Psoas muscle (tissue), 8 donors: ENCODE measurements around the gene NCKAP1. TPM values are rescaled to one million over a fixed set of nuclear protein-coding genes. Genes with fewer than 3 reads are reported as not detected.

Experiments
- ATAC-seq, 4 donors: fragments of 200-7000 bp; cut with Tn5 transposase; one replicate each; pipeline ENCODE4 v1.9.1; 2020; ENCODE audit warnings: moderate library complexity in 3 of 4, mild to moderate bottlenecking in 2 of 4
- DNase-seq, 2 donors: peaks; one replicate each; pipeline ENCODE4 v3.0.0-alpha.2; 2020
- H3K27ac ChIP-seq: fragments of 200-600 bp; one replicate; pipeline ENCODE4 v1.8.0; 2022
- H3K27me3 ChIP-seq, 3 donors: fragments of 200-600 bp in 1 of 3; one replicate each; pipeline versions ENCODE4 v1.6.1 to v1.8.0; 2013 to 2022; ENCODE audit warnings: low read length in 2 of 3, mild to moderate bottlenecking in 2 of 3, moderate library complexity in 1 of 3; ENCODE audit not compliant: insufficient read depth in 3 of 3
- H3K36me3 ChIP-seq, 2 donors: fragments of 200-600 bp in 1 of 2; one replicate each; pipeline versions ENCODE4 v1.6.1 to v1.8.0; 2013 to 2022; ENCODE audit warnings: low read depth in 1 of 2, mild to moderate bottlenecking in 1 of 2, moderate library complexity in 1 of 2; ENCODE audit not compliant: insufficient read depth in 1 of 2
- H3K4me1 ChIP-seq: fragments of 200-600 bp; one replicate; pipeline ENCODE4 v1.8.0; 2022
- H3K4me3 ChIP-seq: fragments of 200-600 bp; one replicate; pipeline ENCODE4 v1.8.0; 2022; ENCODE audit warnings: mild to moderate bottlenecking
- H3K9me3 ChIP-seq: fragments of 200-600 bp; one replicate; pipeline ENCODE4 v1.8.0; 2022
- CTCF ChIP-seq: fragments of 200-600 bp; IDR thresholded peaks from one replicate; pipeline ENCODE4 v1.8.0; 2022; ENCODE audit warnings: antibody characterized with exemption
- WGBS, 3 donors: extraction: QIAGEN DNeasy Blood & Tissue Kit; methylation state at CpG; one replicate each; pipeline versions ENCODE4 v1.1.6 to v1.1.7; 2013; 5-methylcytosine and 5-hydroxymethylcytosine counted together
- intact Hi-C, 2 donors: fragments of 100-400 bp; cut with DNase I; formaldehyde crosslinking; loops; one replicate each; pipeline versions ENCODE4 v1.11.0 to v1.14.2; 2022
- long read RNA-seq, 2 donors: library from polyadenylated mRNA; unstranded; transcript quantifications; one replicate each; pipeline ENCODE4 v2.0.0, GENCODE V29; 2021
- polyA plus RNA-seq, 3 donors: library from polyadenylated mRNA; stranded (reverse); fragments of 200-250 nt; gene quantifications; one replicate each; pipeline ENCODE4 v1.2.3, GENCODE V29; 2013
- total RNA-seq, 4 donors: library from RNA; stranded (reverse); fragmentation: NEBNext Ultra II Directional in 2 of 4; extraction: Animal tissue kit (Norgen Biotek cat#: 25700) in 2 of 4; gene quantifications; one replicate each; pipeline versions ENCODE4 v1.2.1 to v1.2.4, GENCODE V29; 2021 to 2023
- donor health status: healthy with polysubstance abuse.
- donor health status: DM: no; HTN: no; CAD: no; lungs with moderate emphysema.
- donor health status: Bipolar disorder and iron deficiency.
- donor health status: healthy.
- donor health status: DM: yes; HTN: yes; CAD: no.
- donor health status: DM: no; HTN: no; CAD: no.
- donor health status: DM: no; HTN: no; CAD: no.
- donor health status: DM: yes; HTN: yes; CAD: no.

The NCKAP1 gene
- total RNA-seq (100 to 1,000 TPM in 3 of 4 donors, 10 to 100 TPM in 1; 94.1 to 196 (median 133) TPM), polyA plus RNA-seq (100 to 1,000 TPM in 2 of 3 donors, 10 to 100 TPM in 1; 95.3 to 262 (median 120) TPM)
- long read RNA-seq, donor 1, full-length matches to known transcripts, result 98 of 130 reads
- long read RNA-seq, donor 1, partial matches to known transcripts, result 19 of 130 reads
- long read RNA-seq, donor 1, other reads (novel, unspliced or antisense), result 13 of 130 reads
- long read RNA-seq, donor 2, full-length matches to known transcripts, result 143 of 204 reads
- long read RNA-seq, donor 2, partial matches to known transcripts, result 42 of 204 reads
- long read RNA-seq, donor 2, other reads (novel, unspliced or antisense), result 19 of 204 reads

- 2 to 4% (median 3%) methylated on average over 49 to 68 of the region's 68 CpGs for WGBS, 3 donors
- Histone ChIP-seq H3K27me3 (no peaks in the 10 kb centered on the region), H3K4me1 (peaks cover 33% of the 10 kb centered on the region), H3K36me3 (no peaks in the 10 kb centered on the region), H3K27ac (peak within 1 kb of the TSS; percentile 99), H3K9me3 (no peaks in the 10 kb centered on the region), H3K4me3 (peak within 1 kb of the TSS; percentile 85)
- TF ChIP-seq CTCF, result peak; percentile 94
- DNase-seq, result peak; percentile 93 to 96
- ATAC-seq, result peak; percentile 91 to 93 (median 92)
- intact Hi-C loops, result loop anchor here in 1 of 2 donors (5.0 kb wide), 1 partner anchor 39 kb away; the partner anchor contains the start of gene DUSP19
These were observed at the start of gene NCKAP1 for GRCh38 chr2:183038341-183039300. Gene NCKAP1, minus strand, starts transcription at chr2:183038457. Its CDS starts 358 bp downstream, at chr2:183038099.

DNA sequence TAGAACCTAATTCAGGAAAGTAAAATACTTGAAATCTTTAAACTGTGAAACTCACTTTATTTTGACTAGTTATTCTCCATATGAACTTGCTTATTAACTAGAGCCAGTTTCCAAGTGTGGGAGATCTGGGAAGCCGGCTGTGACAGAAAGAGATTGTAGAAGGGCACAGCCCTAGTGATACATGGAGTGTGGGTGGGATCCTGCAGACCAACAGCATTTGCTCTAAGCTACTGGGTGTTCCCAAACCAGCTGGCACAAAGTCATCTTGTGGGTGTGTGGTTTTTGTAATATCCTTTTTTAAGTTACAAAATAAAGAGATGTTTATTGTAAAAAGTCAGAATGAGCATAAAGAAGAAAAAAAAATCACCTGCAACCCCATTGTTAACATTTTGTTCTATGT lies 43.7 kb upstream of the NCKAP1 start:
- intact Hi-C loops, result loop anchor here (5.0 kb wide), 2 partner anchors 35 to 40 kb away; partner anchors contain the start of gene NUP35 (in 1 of the 2)
- H3K36me3 ChIP-seq, result no peaks in the 10 kb centered on the region
- no peaks in the 10 kb centered on the region for H3K27me3 ChIP-seq
- 36 to 44% (median 39%) methylated on average over 1 of the region's 1 CpG for WGBS, 3 donors
- DNase-seq (no peak), ATAC-seq (no peak)
- no peak for TF ChIP-seq CTCF
- H3K4me1 ChIP-seq, result peaks cover 7% of the 10 kb centered on the region
- no peaks in the 10 kb centered on the region for H3K9me3 ChIP-seq
- no peak overlapping the region for H3K4me3 ChIP-seq
- H3K27ac ChIP-seq, result no peak overlapping the region

GRCh38 chr2:183079139-183079775 lies 41.0 kb upstream of the NCKAP1 start:
- no peak for TF ChIP-seq CTCF
- Histone ChIP-seq H3K36me3 (no peaks in the 10 kb centered on the region), H3K27me3 (no peaks in the 10 kb centered on the region), H3K27ac (peak overlapping the region; percentile 80), H3K9me3 (no peaks in the 10 kb centered on the region), H3K4me1 (peaks cover 7% of the 10 kb centered on the region), H3K4me3 (peak overlapping the region; percentile 70)
- DNase-seq (no peak), ATAC-seq (peak; percentile 47 to 71 (median 53))
- intact Hi-C loops, result loop anchor here in 1 of 2 donors (5.0 kb wide), 1 partner anchor 42 kb away; the partner anchor contains the start of gene NCKAP1
- WGBS, 3 donors, result 11 to 15% (median 11%) methylated on average over 13 of the region's 13 CpGs

GRCh38 chr2:183078464-183079138 lies 40.3 kb upstream of the NCKAP1 start, which contains the start of gene DUSP19:
Gene DUSP19, plus strand, starts transcription at chr2:183078747. Its CDS starts 187 bp downstream, at chr2:183078934.
- peak; percentile 71 to 79 for DNase-seq
- Histone ChIP-seq H3K4me3 (peak within 1 kb of the TSS; percentile 70), H3K27me3 (no peaks in the 10 kb centered on the region), H3K27ac (peak within 1 kb of the TSS; percentile 80), H3K4me1 (peaks cover 7% of the 10 kb centered on the region), H3K9me3 (no peaks in the 10 kb centered on the region), H3K36me3 (no peaks in the 10 kb centered on the region)
- ATAC-seq, result peak; percentile 94 to 98 (median 96)
- 0 to 1% (median 0%) methylated on average over 20 of the region's 20 CpGs for WGBS, 3 donors
- intact Hi-C loops, result loop anchor here in 1 of 2 donors (5.0 kb wide), 1 partner anchor 41 kb away; the partner anchor contains the start of gene NCKAP1
- no peak for TF ChIP-seq CTCF
